Stimulated activated CD4-positive, alpha-beta T cell treated with anti-CD3 and anti-CD28 coated beads, Interleukin-12 subunit alpha, Interleukin-12 subunit beta, amount 100 ng/mL, for 4 hours (primary cell): ENCODE results near the gene SLC13A1.
"Not testable (repeated sequence)": the region's sequence is repeated elsewhere in the genome, so short reads cannot be mapped to it uniquely, and the experiment has no call there.

Experiments used
- DNase-seq: peaks from one replicate; pipeline ENCODE4 v3.0.0-alpha.2; 2020

Gene SLC13A1, protein sequence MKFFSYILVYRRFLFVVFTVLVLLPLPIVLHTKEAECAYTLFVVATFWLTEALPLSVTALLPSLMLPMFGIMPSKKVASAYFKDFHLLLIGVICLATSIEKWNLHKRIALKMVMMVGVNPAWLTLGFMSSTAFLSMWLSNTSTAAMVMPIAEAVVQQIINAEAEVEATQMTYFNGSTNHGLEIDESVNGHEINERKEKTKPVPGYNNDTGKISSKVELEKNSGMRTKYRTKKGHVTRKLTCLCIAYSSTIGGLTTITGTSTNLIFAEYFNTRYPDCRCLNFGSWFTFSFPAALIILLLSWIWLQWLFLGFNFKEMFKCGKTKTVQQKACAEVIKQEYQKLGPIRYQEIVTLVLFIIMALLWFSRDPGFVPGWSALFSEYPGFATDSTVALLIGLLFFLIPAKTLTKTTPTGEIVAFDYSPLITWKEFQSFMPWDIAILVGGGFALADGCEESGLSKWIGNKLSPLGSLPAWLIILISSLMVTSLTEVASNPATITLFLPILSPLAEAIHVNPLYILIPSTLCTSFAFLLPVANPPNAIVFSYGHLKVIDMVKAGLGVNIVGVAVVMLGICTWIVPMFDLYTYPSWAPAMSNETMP

GRCh38 chr7:123199883-123200282 lies at the start of gene SLC13A1:
TSS of gene SLC13A1 (minus strand) at chr7:123199969. CDS start at chr7:123199946, 23 bp downstream.
- DNase-seq = no peak

GRCh38 chr7:123244768-123245167 lies 45.0 kb upstream of the SLC13A1 start:
- DNase-seq = no peak

- no peak for DNase-seq
Measured at GRCh38 chr7:123242467-123243092, 42.8 kb upstream of the SLC13A1 start.

GRCh38 chr7:123241809-123242208 lies 42.0 kb upstream of the SLC13A1 start:
- no peak for DNase-seq

- no peak for DNase-seq
Measured at GRCh38 chr7:123231021-123232000, 31.5 kb upstream of the SLC13A1 start.

GRCh38 chr7:123230603-123231002 lies 30.8 kb upstream of the SLC13A1 start:
- DNase-seq = no peak

GRCh38 chr7:123230147-123230546 lies 30.4 kb upstream of the SLC13A1 start:
- DNase-seq = no peak

- no peak for DNase-seq
Measured at GRCh38 chr7:123229426-123229825, 29.7 kb upstream of the SLC13A1 start.

- DNase-seq = not testable (repeated sequence)
Measured at GRCh38 chr7:123227666-123228065, 27.9 kb upstream of the SLC13A1 start.

DNA sequence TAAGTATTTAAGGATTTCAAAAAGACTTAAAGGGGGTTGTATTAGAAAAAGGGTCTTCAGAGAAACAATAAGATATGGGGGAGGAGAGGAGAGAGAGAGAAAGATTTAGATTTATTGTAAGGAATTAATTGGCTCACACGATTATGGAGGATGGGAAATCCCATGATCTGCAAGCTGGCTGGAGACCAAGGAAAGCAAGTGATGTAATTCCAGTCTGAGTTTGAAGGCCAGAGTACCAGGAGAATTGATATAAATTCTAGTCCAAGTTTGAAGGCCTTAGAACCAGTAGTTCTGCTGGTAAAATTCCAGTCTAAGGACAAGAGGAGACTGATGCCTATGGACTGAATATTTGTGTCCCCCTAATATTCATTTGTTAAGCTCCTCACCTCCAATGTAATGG lies 20.6 kb upstream of the SLC13A1 start:
- no peak for DNase-seq

DNA sequence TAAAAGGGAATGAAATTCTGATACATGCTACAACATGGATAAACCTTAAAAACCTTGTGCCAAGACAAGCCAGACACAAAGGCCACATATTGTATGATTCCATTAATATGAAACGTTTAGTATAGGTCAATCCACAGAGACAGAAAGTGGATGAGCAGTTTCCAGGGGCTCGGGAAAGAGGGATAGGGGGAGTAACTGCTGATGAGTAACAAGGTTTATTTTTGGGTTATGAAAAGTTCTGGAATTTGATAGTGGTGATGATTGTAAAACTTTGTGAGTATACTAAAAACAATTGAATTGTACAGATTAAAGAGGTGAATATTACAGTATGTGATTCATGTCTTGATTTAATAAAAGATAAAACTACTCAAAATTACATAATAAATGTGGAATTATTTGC lies 19.1 kb upstream of the SLC13A1 start:
- no peak for DNase-seq

DNA sequence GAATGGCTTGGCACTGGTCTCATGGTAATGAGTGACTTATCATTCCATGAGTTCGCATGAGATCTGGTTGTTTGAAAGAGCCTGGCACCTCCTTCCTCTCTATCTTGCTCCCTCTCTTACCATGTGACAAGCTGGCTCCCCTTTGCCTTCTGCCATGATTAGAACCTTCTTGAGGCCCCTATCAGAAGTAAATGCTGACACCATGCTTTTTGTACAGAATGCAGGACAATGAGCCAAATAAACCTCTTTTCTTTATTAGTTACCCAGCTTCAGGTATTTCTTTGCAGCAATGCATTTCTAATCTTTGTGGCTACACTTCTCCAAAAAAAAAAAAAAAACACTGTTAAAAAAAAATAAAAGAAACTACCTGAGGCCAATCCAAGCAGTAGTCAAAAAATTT lies 17.1 kb upstream of the SLC13A1 start:
- no peak for DNase-seq

DNA sequence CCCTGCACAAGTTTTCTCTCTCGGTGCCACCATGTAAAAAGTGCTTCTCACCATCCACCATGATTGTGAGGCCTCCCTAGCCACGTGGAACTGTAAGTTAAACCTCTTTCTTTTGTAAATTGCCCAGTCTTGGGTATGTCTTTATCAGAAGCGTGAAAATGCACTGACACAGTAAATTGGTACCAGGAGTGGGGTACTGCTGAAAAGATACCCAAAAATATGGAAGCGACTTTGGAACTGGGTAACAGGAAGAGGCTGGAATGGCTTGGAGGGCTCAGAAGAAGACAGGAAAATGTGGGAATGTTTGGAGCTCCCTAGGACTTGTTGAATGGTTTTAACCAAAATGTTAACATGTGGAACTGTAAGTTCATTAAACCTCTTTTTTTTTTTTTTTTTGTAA lies 15.6 kb upstream of the SLC13A1 start:
- no peak for DNase-seq

DNA sequence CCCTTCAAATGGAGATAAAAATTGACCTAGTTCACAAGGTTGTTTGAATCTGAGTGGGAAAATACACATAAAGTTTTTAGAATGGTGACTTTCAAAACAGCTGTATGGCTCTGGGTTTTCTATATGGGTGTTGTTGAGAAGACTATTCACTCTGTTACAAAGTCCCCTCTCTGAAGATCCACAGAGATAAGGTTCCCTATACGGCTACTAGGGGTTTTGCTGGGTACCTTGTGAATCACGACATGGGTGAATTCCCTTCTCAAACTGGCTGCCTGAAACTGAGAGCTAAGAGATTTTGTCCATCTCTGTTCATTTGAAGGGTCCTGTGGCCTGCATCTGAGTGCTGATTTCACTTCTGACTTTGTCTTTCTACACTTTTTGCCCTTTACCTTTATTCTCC lies 11.8 kb upstream of the SLC13A1 start:
- no peak for DNase-seq

DNA sequence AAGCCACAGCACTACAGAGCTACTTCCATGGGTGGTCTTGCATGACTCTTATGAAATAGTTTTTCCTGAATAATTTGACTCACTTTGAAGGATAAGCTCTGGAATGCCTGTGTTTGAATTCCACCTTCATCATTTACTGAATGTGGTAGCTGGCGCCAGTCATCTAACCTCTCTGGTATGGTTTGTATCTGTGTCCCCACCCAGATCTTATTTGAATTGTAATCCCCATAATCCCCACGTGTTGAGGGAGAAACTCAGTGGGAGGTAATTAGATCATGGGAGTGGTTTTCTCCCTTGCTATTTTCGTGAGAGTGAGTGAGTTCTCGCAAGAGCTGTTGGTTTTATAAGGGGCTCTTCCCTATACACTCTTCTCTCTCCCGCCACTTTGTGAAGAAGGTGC lies 11.2 kb upstream of the SLC13A1 start:
- DNase-seq = no peak

DNA sequence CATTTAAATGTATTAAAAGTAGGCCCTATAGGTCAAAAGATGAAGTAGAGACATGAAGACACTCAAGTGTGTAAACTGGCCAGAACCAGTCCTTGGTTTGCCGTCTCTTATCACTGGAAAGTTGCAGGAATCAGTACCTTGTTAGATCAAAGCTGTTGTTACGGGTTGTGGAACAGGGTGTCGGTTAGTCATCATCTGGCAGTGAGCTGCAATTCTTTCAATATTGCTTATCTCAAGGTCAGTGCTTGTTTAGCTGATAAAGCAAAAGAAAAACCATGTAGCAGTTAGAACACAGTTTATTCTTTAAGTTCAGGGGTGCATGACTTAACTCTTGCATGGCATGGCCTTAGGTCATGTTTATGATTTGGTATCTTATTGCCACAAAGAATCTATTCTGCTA lies 10.0 kb upstream of the SLC13A1 start:
- DNase-seq = no peak

DNA sequence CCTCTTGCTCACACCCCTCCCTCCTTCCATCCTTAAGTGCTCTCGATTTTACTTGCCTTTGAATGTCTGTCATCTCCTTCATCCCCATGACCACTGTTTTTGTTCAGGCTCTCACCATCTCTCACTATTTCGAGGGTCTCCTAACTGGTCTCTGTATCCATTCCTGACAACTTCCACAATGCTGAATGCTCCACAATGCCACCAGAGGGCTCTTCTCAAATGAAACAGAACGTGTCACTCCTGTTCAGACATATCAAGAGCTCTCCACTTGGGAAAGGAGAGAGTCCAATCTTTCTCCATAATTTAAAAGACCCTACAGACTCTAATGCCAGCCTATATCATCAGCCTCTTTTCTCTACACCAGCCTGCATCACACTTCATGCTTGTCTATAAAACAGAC lies 9.0 kb upstream of the SLC13A1 start:
- no peak for DNase-seq

DNA sequence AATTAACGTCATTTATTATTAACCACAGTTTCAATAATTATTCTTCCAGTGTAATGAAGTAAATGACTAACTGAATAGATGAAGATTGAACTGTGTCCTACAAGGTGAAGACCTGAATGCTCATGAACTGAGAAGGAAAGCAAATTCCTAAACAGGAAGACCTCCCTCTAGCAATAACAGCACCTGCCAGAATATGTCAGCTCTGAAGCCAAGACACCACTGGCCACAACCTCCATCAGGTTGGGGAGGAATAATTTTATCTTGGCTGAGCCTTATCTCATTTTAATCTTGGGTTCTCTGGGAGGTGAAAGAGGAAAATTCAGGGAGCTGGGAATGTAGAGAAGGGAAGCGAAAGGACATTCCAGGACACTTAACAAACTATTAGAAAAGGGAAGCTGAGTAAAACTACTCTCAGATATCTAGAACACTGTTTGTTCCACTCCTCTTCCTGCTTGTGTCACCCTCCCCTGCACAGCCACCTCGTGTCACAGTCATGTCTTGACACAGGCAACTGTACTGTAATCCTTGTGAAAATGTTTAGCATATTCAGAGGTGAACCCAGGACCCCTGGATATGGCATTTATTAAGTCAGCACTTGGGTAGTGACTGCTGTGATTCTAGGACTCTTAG lies 4.6 kb upstream of the SLC13A1 start:
- DNase-seq = no peak

- DNase-seq = no peak
Measured at GRCh38 chr7:123201901-123202300, 2.1 kb upstream of the SLC13A1 start.

DNA sequence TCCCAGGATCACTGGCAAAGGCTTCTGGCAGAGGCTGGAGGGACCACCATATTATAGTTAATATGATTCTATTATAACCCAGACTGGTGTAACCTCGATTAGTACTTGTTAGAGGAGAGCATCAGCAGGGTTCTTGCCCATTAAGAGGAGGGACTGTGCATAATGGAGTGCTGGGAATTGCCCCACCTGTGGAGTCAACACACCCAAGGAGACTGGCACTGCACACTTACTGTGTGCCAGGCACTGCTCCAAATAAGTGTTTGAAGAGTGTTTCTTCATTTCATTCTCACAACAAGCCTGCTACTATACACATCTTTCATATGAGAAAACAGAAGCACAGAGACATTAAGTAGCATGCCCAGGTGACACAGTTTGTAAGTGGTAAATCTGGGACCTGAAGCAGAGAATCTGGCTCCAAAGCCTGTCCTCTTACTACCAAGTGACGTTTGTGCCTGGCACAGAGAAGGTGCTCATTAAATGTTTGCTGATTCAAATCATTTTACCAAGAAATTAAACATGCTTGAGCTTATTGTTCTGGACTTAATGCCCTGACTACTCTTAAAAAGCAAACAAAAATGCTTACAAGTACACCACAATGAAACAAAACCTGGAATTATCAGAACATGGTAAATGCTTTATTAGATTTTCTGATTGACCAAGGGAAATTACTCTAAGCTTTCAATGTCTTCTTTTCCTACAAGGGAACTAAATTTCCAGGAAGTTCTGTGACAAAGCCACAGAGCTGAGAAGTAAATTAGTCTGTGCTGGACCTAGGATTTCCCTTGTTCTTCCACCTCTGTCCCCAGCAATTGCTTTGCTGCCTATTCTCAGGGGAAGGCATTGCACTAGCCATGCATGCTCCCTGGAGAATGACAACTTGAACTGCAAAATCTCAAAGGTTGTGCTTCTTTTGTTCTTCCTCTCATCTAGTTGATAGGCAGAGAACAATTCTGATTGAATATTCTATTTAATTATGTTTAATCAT lies 809 bp downstream of the SLC13A1 start:
- DNase-seq = no peak

- no peak for DNase-seq
Measured at GRCh38 chr7:123198111-123198510, 1.7 kb downstream of the SLC13A1 start.
